Neural progenitor cell (in vitro differentiated cells): Measurements from ENCODE around the gene PPP2R1B. TPM values are rescaled to one million over a fixed set of nuclear protein-coding genes. Genes with fewer than 3 reads are reported as not detected.

Source experiments
- DNase-seq: peaks from one replicate; pipeline ENCODE4 v3.0.0-alpha.2; 2016; ENCODE audit warnings: low spot score
- H2AFZ ChIP-seq: fragments of 200-600 bp; sonication (generic); replicated peaks from 2 replicates; pipeline ENCODE4 v1.6.1; 2016; ENCODE audit warnings: antibody characterized with exemption
- H3F3A ChIP-seq: fragments of 200-600 bp; sonication (generic); 2 replicates; pipeline ENCODE4 v1.6.1; 2016; ENCODE audit warnings: antibody characterized with exemption, low read depth
- H3K27ac ChIP-seq: fragments of 200-600 bp; sonication (generic); 2 replicates; pipeline ENCODE4 v1.5.1; 2016; ENCODE audit warnings: mild to moderate bottlenecking
- H3K27me3 ChIP-seq: fragments of 200-600 bp; sonication (generic); 2 replicates; pipeline ENCODE4 v1.6.1; 2016; ENCODE audit warnings: mild to moderate bottlenecking, moderate library complexity
- H3K36me3 ChIP-seq: fragments of 200-600 bp; sonication (generic); 2 replicates; pipeline ENCODE4 v1.5.1; 2016
- H3K4me1 ChIP-seq: fragments of 200-600 bp; sonication (generic); 2 replicates; pipeline ENCODE4 v1.6.1; 2016; ENCODE audit warnings: mixed run types
- H3K4me2 ChIP-seq: fragments of 200-600 bp; sonication (generic); 2 replicates; pipeline ENCODE4 v1.6.1; 2016
- H3K4me3 ChIP-seq: fragments of 200-600 bp; sonication (generic); 2 replicates; pipeline ENCODE4 v1.5.1; 2016
- H3K79me2 ChIP-seq: fragments of 200-600 bp; sonication (generic); 2 replicates; pipeline ENCODE4 v1.6.1; 2016; ENCODE audit warnings: low read depth
- H3K9ac ChIP-seq: fragments of 200-600 bp; sonication (generic); 2 replicates; pipeline ENCODE4 v1.6.1; 2016
- H3K9me3 ChIP-seq: fragments of 200-600 bp; sonication (generic); 2 replicates; pipeline ENCODE4 v1.5.1; 2016; ENCODE audit warnings: low read depth
- H4K20me1 ChIP-seq: fragments of 200-600 bp; sonication (generic); 2 replicates; pipeline ENCODE4 v1.6.1; 2016; ENCODE audit warnings: low read depth
- H3K27ac Mint-ChIP-seq: 3 replicates; pipeline ENCODE4 v1.8.0; 2021; ENCODE audit warnings: mixed read lengths
- H3K27me3 Mint-ChIP-seq: 2 replicates; pipeline ENCODE4 v1.8.0; 2022; ENCODE audit warnings: low read depth, mild to moderate bottlenecking, inconsistent platforms, moderate library complexity, mixed read lengths; ENCODE audit not compliant: insufficient read depth
- H3K36me3 Mint-ChIP-seq: 3 replicates; pipeline ENCODE4 v1.8.0; 2021; ENCODE audit warnings: mixed read lengths
- H3K4me1 Mint-ChIP-seq: 3 replicates; pipeline ENCODE4 v1.8.0; 2021; ENCODE audit warnings: mixed read lengths
- H3K4me3 Mint-ChIP-seq: 3 replicates; pipeline ENCODE4 v1.8.0; 2021; ENCODE audit warnings: mild to moderate bottlenecking, moderate library complexity, mixed read lengths
- H3K9me3 Mint-ChIP-seq: 3 replicates; pipeline ENCODE4 v1.8.0; 2020; ENCODE audit warnings: mixed read lengths
- EZH2 ChIP-seq: fragments of 200-600 bp; sonication (generic); IDR thresholded peaks from 2 replicates; pipeline ENCODE4 v1.6.1; 2017; ENCODE audit warnings: antibody characterized with exemption, mild to moderate bottlenecking, moderate library complexity
- EZH2phosphoT487 ChIP-seq: fragments of 200-600 bp; sonication (generic); IDR thresholded peaks from 2 replicates; pipeline ENCODE4 v1.6.1; 2017; ENCODE audit warnings: antibody characterized with exemption
- total RNA-seq: library from RNA; depleted of rRNA; stranded (reverse); fragments of >200 nt; gene quantifications from 2 replicates; pipeline ENCODE4 v1.2.3, GENCODE V29; 2015; ENCODE audit warnings: low replicate concordance
- TF ChIP-seq, protein P1 (sequence below): fragments of 200-600 bp; sonication (generic); IDR thresholded peaks from 2 replicates; pipeline ENCODE4 v1.5.1; 2017; ENCODE audit warnings: antibody characterized with exemption, mild to moderate bottlenecking

The PPP2R1B gene
- total RNA-seq, 1 donor from 2014 or later = 68.4 TPM

DNA sequence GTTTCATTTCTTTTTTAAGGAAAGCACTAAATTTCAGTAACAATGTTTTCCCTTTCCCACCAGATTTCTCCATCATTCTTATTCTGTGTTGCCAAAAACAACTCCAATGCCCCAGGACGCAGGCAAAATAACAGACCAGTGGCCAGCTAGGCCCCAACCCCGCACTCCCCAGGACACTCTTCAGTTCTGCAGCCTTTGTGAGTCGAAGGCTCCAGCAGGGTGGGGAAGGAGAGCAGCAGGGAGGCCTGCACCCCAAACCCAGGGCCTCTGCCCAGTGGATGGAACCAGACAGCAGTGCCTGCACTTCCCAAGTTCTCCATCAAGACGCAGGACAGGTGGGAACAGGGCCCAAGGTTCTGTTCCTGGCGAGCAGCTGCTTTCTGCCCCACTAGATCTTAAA, 34.4 kb downstream of the PPP2R1B start:
- H3K36me3 Mint-ChIP-seq = peaks cover 6% of the 10 kb centered on the region

DNA sequence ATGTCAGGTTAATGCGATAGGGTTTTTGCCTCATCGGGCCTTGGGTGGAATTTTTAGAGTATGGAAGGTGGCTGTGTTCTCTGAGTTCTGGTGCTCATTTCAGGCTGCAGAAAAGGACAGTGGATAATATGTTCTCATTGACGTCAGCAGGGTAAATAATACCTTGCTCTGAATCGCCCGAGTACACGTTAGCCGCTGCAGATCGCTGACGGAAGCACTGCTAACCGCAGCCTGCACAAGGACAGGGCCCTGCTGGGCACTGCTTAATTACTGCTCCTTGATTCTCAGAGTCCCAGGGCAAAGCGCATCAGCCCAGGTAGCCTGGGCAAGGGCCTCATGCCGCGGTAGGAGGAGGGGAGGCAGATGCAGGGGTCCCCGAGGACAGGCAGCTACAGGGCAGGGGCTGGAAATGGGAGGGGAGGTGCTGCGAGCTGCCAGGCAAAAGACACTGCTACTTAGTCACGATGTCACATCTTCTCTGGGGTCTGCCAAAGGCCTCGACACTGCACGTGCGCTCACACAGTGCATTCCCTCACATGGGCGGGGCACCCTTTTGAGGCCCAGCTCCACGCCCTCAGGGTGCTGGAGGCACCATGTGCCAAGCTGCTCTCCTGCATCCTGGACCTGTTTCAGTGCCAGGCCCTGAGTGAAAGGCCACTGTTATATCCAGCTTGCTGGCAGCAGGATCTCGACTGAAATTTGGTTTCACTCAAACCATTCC, 35.2 kb downstream of the PPP2R1B start:
- TF ChIP-seq, protein P1, sequence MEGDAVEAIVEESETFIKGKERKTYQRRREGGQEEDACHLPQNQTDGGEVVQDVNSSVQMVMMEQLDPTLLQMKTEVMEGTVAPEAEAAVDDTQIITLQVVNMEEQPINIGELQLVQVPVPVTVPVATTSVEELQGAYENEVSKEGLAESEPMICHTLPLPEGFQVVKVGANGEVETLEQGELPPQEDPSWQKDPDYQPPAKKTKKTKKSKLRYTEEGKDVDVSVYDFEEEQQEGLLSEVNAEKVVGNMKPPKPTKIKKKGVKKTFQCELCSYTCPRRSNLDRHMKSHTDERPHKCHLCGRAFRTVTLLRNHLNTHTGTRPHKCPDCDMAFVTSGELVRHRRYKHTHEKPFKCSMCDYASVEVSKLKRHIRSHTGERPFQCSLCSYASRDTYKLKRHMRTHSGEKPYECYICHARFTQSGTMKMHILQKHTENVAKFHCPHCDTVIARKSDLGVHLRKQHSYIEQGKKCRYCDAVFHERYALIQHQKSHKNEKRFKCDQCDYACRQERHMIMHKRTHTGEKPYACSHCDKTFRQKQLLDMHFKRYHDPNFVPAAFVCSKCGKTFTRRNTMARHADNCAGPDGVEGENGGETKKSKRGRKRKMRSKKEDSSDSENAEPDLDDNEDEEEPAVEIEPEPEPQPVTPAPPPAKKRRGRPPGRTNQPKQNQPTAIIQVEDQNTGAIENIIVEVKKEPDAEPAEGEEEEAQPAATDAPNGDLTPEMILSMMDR = no peak
- TF ChIP-seq EZH2phosphoT487 = no peak
- no peak for TF ChIP-seq EZH2
- no peaks in the 10 kb centered on the region for H3K9me3 Mint-ChIP-seq
- H3K4me2 ChIP-seq = no peak overlapping the region
- H3K4me1 Mint-ChIP-seq = peaks cover 58% of the 10 kb centered on the region
- no peaks in the 10 kb centered on the region for H3K9me3 ChIP-seq
- no peaks in the 10 kb centered on the region for H3K27me3 Mint-ChIP-seq
- no peaks in the 10 kb centered on the region for H3K36me3 ChIP-seq
- H3K9ac ChIP-seq = no peak overlapping the region
- H3K4me3 Mint-ChIP-seq = no peak overlapping the region
- no peak overlapping the region for H3K27ac Mint-ChIP-seq
- peaks cover 6% of the 10 kb centered on the region for H3K36me3 Mint-ChIP-seq
- H3F3A ChIP-seq = peaks cover 7% of the 10 kb centered on the region
- H3K4me3 ChIP-seq = no peak overlapping the region
- peaks cover 14% of the 10 kb centered on the region for H3K4me1 ChIP-seq
- no peak overlapping the region for H2AFZ ChIP-seq
- no peaks in the 10 kb centered on the region for H3K79me2 ChIP-seq
- H4K20me1 ChIP-seq = peaks cover 11% of the 10 kb centered on the region
- H3K27ac ChIP-seq = no peak overlapping the region
- no peaks in the 10 kb centered on the region for H3K27me3 ChIP-seq
- no peak for DNase-seq

More for the DNA sequence above, 34.4 kb downstream of the PPP2R1B start:
- Mint-ChIP-seq H3K4me1 (peaks cover 66% of the 10 kb centered on the region), H3K27ac (peak overlapping the region; percentile 8), H3K9me3 (no peaks in the 10 kb centered on the region), H3K4me3 (peak overlapping the region; percentile 11), H3K27me3 (peaks cover 1% of the 10 kb centered on the region)
- H3K9me3 ChIP-seq = no peaks in the 10 kb centered on the region
- no peak overlapping the region for H3K9ac ChIP-seq
- no peak overlapping the region for H3K27ac ChIP-seq
- no peak overlapping the region for H2AFZ ChIP-seq
- peaks cover 7% of the 10 kb centered on the region for H3F3A ChIP-seq
- H4K20me1 ChIP-seq = peaks cover 11% of the 10 kb centered on the region
- no peaks in the 10 kb centered on the region for H3K36me3 ChIP-seq
- H3K4me1 ChIP-seq = peaks cover 14% of the 10 kb centered on the region
- H3K79me2 ChIP-seq = no peaks in the 10 kb centered on the region
- no peak overlapping the region for H3K4me3 ChIP-seq
- H3K4me2 ChIP-seq = no peak overlapping the region
- DNase-seq = no peak
- no peaks in the 10 kb centered on the region for H3K27me3 ChIP-seq
- TF ChIP-seq, protein P1 = no peak
- TF ChIP-seq EZH2phosphoT487 (no peak), EZH2 (no peak)

DNA sequence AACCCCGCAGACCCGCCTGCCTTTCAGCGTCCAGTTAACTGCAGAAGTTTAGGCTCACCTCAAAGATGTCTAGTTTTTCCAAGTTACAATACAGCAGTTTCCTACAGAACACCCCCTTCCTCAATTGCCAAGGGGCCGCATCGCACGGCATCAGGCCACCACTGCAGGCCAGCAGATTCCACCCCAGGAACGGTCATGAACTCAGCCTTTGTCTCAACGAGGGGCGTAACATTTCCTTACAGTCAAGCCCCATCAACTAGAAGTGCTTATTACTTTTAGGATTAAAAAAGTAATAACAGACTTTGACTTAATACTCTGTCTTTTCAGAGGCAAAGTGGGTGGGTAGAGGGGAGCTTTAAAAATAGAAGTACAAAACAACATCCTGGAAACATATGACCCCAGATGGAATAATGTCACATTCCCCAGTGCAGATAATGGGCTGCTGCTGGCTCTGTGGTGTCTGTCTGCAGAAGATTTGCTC, 36.3 kb downstream of the PPP2R1B start:
- H3K36me3 ChIP-seq = peaks cover 2% of the 10 kb centered on the region
- H3K4me2 ChIP-seq = no peak overlapping the region
- Mint-ChIP-seq H3K4me3 (no peak overlapping the region), H3K36me3 (peaks cover 9% of the 10 kb centered on the region), H3K9me3 (no peaks in the 10 kb centered on the region), H3K27me3 (no peaks in the 10 kb centered on the region), H3K4me1 (peaks cover 46% of the 10 kb centered on the region), H3K27ac (peak overlapping the region; percentile 74)
- no peaks in the 10 kb centered on the region for H3K79me2 ChIP-seq
- H4K20me1 ChIP-seq = peaks cover 14% of the 10 kb centered on the region
- H3F3A ChIP-seq = peaks cover 7% of the 10 kb centered on the region
- no peak overlapping the region for H3K9ac ChIP-seq
- no peak overlapping the region for H3K4me3 ChIP-seq
- H3K27me3 ChIP-seq = no peaks in the 10 kb centered on the region
- no peaks in the 10 kb centered on the region for H3K9me3 ChIP-seq
- no peak for DNase-seq
- no peak overlapping the region for H3K27ac ChIP-seq
- no peak for TF ChIP-seq EZH2phosphoT487
- TF ChIP-seq, protein P1 = no peak
- no peak for TF ChIP-seq EZH2
- no peak overlapping the region for H2AFZ ChIP-seq
- H3K4me1 ChIP-seq = peaks cover 14% of the 10 kb centered on the region
